Mesenchymal stem cell (in vitro differentiated cells and primary cell): Measurements from ENCODE around the gene METTL15.

ENCODE experiments used
- DNase-seq: peaks from one replicate; pipeline ENCODE4 v3.0.0-alpha.2; 2013
- H2AFZ ChIP-seq: one replicate; pipeline ENCODE4 v1.6.1; 2013; ENCODE audit warnings: low read depth, mild to moderate bottlenecking, control low read depth, inconsistent platforms, low read length, moderate library complexity
- H2AK5ac ChIP-seq: 2 replicates; pipeline ENCODE4 v1.6.1; 2013; ENCODE audit warnings: low read length, moderate library complexity, mild to moderate bottlenecking, inconsistent platforms; ENCODE audit not compliant: severe bottlenecking
- H2BK120ac ChIP-seq: one replicate; pipeline ENCODE4 v1.6.1; 2013; ENCODE audit warnings: low read depth, mild to moderate bottlenecking, inconsistent platforms, low read length, moderate library complexity
- H2BK12ac ChIP-seq, 2 experiments: one replicate each; pipeline ENCODE4 v1.6.1; 2013; ENCODE audit warnings: inconsistent platforms in 2 of 2, low read length in 2 of 2, mild to moderate bottlenecking in 2 of 2, moderate library complexity in 2 of 2, control low read depth in 1 of 2
- H2BK15ac ChIP-seq: one replicate; pipeline ENCODE4 v1.6.1; 2013; ENCODE audit warnings: mild to moderate bottlenecking, low read depth, inconsistent platforms; ENCODE audit not compliant: poor library complexity, severe bottlenecking
- H2BK5ac ChIP-seq: 2 replicates; pipeline ENCODE4 v1.6.1; 2013; ENCODE audit warnings: low read depth, mild to moderate bottlenecking, low read length, control low read depth, inconsistent platforms; ENCODE audit not compliant: poor library complexity, severe bottlenecking
- H3K14ac ChIP-seq, 2 experiments: one replicate each; pipeline ENCODE4 v1.6.1; 2013; ENCODE audit warnings: inconsistent platforms in 2 of 2, low read length in 2 of 2, control low read depth in 1 of 2, mild to moderate bottlenecking in 1 of 2, moderate library complexity in 1 of 2
- H3K18ac ChIP-seq, 2 experiments: one replicate each; pipeline ENCODE4 v1.6.1; 2013; ENCODE audit warnings: inconsistent platforms in 2 of 2, low read length in 2 of 2, control low read depth in 1 of 2, low read depth in 1 of 2, mild to moderate bottlenecking in 1 of 2
- H3K23ac ChIP-seq, 2 experiments: one replicate each; pipeline ENCODE4 v1.6.1; 2013; ENCODE audit warnings: inconsistent platforms in 2 of 2, low read length in 2 of 2, mild to moderate bottlenecking in 2 of 2, moderate library complexity in 2 of 2, control low read depth in 1 of 2
- H3K27ac ChIP-seq: 2 replicates; pipeline ENCODE4 v1.5.1; 2013; ENCODE audit warnings: mild to moderate bottlenecking, moderate library complexity, low read length, control low read depth, inconsistent platforms; ENCODE audit not compliant: poor library complexity, severe bottlenecking
- H3K27me3 ChIP-seq, 2 experiments: 2 replicates each; pipeline versions ENCODE4 v1.6.1 to v1.7.0; 2013; ENCODE audit warnings: low read length in 2 of 2, mild to moderate bottlenecking in 2 of 2, moderate library complexity in 2 of 2, control low read depth in 1 of 2, inconsistent platforms in 1 of 2; ENCODE audit not compliant: control insufficient read depth in 1 of 2, insufficient read depth in 1 of 2
- H3K36me3 ChIP-seq, 2 experiments: 2 replicates each; pipeline versions ENCODE4 v1.6.1 to v1.7.0; 2013; ENCODE audit warnings: low read length in 2 of 2, control low read depth in 1 of 2, inconsistent platforms in 1 of 2, low read depth in 1 of 2, mild to moderate bottlenecking in 1 of 2; ENCODE audit not compliant: insufficient read depth in 2 of 2, control insufficient read depth in 1 of 2
- H3K4ac ChIP-seq, 2 experiments: one replicate each; pipeline ENCODE4 v1.6.1; 2013; ENCODE audit warnings: inconsistent platforms in 2 of 2, low read length in 2 of 2, mild to moderate bottlenecking in 2 of 2, moderate library complexity in 2 of 2, control low read depth in 1 of 2, low read depth in 1 of 2
- H3K4me1 ChIP-seq: 2 replicates; pipeline ENCODE4 v1.6.1; 2013; ENCODE audit warnings: low read depth, low read length, control low read depth; ENCODE audit not compliant: control insufficient read depth, insufficient read depth
- H3K4me2 ChIP-seq: 2 replicates; pipeline ENCODE4 v1.6.1; 2013; ENCODE audit warnings: low read length, mild to moderate bottlenecking, inconsistent platforms; ENCODE audit not compliant: poor library complexity, severe bottlenecking
- H3K4me3 ChIP-seq, 2 experiments: 2 replicates each; pipeline versions ENCODE4 v1.5.1 to v1.7.0; 2013; ENCODE audit warnings: low read length in 2 of 2, mild to moderate bottlenecking in 2 of 2, control low read depth in 1 of 2, low read depth in 1 of 2; ENCODE audit not compliant: insufficient read depth in 1 of 2
- H3K79me1 ChIP-seq: replicated peaks from 2 replicates; pipeline ENCODE4 v1.6.1; 2013; ENCODE audit warnings: mild to moderate bottlenecking, control low read depth, low read length, inconsistent platforms; ENCODE audit not compliant: poor library complexity, severe bottlenecking
- H3K9ac ChIP-seq: 2 replicates; pipeline ENCODE4 v1.7.0; 2013; ENCODE audit warnings: mild to moderate bottlenecking, low read length, moderate library complexity
- H3K9me3 ChIP-seq: 2 replicates; pipeline ENCODE4 v1.7.0; 2013; ENCODE audit warnings: mild to moderate bottlenecking, low read length; ENCODE audit not compliant: control insufficient read depth
- H4K8ac ChIP-seq: one replicate; pipeline ENCODE4 v1.6.1; 2013; ENCODE audit warnings: inconsistent platforms, mild to moderate bottlenecking, low read length, moderate library complexity
- H4K91ac ChIP-seq: one replicate; pipeline ENCODE4 v1.6.1; 2013; ENCODE audit warnings: mild to moderate bottlenecking, low read length, inconsistent platforms
- WGBS: methylation state at CpG from one replicate; pipeline ENCODE4 v1.1.7; 2013; ENCODE audit warnings: mixed read lengths; 5-methylcytosine and 5-hydroxymethylcytosine counted together

The METTL15 gene

GRCh38 chr11:28104984-28105383 is 3.2 kb upstream of the METTL15 start:
- 94% methylated on average over 2 of the region's 2 CpGs for WGBS
- peaks cover 4% of the 10 kb centered on the region for H3K79me1 ChIP-seq
- H3K9me3 ChIP-seq = no peaks in the 10 kb centered on the region
- H3K9ac ChIP-seq = no peak overlapping the region
- H2BK5ac ChIP-seq = no peak overlapping the region
- no peaks in the 10 kb centered on the region for H3K36me3 ChIP-seq
- no peak overlapping the region for H3K18ac ChIP-seq
- H3K4ac ChIP-seq = no peak overlapping the region
- no peaks in the 10 kb centered on the region for H3K27me3 ChIP-seq
- no peak overlapping the region for H4K8ac ChIP-seq
- no peak overlapping the region for H2BK15ac ChIP-seq
- no peak overlapping the region for H3K27ac ChIP-seq
- H2BK120ac ChIP-seq = no peak overlapping the region
- H3K14ac ChIP-seq = no peak overlapping the region
- H2AK5ac ChIP-seq = no peak overlapping the region
- H3K23ac ChIP-seq = no peak overlapping the region
- H3K4me3 ChIP-seq = no peak overlapping the region
- H2AFZ ChIP-seq = no peak overlapping the region
- H2BK12ac ChIP-seq = no peak overlapping the region
- H3K4me1 ChIP-seq = peaks cover 3% of the 10 kb centered on the region
- no peak overlapping the region for H3K4me2 ChIP-seq
- DNase-seq = peak; percentile 54
- no peak overlapping the region for H4K91ac ChIP-seq

DNA sequence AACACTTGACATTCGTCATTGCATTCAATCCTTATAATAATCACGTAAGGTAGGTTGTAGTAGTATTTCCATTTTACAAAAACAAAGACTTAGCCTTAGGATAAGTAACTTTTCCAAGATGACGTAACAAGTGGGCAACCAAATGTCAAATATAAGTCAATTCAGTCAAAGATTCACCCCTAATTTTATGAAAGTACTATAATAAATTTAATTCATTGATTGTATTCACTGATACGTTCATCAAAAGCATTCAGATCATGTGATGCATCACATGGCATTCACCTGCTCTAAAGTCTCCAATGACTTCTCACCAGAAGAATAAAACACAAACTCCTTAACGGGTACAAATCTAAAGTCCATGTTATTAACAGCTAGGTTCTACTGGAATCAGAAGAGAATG is 2.3 kb upstream of the METTL15 start:
- Histone ChIP-seq H2BK120ac (no peak overlapping the region), H3K9me3 (no peaks in the 10 kb centered on the region)
- 85% methylated on average over 2 of the region's 5 CpGs for whole genome bisulfite sequencing

DNA sequence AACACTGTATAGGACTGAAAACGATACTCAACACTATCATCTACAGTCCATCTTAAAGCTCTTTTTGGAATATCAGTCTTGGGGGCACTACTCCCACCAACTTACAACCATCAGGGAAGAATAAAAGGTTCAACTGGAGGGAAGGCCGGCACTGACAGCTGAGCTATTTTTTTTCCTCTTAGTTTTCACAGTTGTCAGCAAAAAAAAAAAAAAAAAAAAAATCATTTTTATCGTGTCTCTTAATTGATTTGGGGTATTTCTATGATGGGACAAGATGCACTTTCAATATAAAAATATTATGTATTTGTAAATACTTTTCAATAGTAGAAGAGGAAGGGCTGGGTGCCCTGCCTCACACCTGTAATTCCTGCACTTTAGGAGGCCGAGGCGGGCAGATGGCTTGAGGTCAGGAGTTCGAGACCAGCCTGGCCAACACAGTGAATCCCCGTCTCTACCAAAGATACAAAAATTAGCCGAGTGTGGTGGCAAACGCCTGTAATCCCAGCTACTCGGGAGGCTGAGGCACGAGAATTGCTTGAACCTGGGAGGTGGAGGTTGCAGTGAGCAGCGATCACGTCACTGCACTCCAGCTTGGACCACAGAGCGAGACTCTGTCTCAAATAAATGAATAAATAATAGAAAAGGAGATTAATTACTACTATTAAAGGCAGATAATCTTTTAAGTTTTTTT is 1.7 kb upstream of the METTL15 start:
- H3K4me1 ChIP-seq = peaks cover 3% of the 10 kb centered on the region
- H3K14ac ChIP-seq = no peak overlapping the region
- H3K4me2 ChIP-seq = peak overlapping the region; percentile 28
- peak overlapping the region; percentile 99 for H3K9ac ChIP-seq
- no peak overlapping the region for H2BK15ac ChIP-seq
- H4K91ac ChIP-seq = no peak overlapping the region
- no peak overlapping the region for H4K8ac ChIP-seq
- 88% methylated on average over 9 of the region's 14 CpGs for WGBS
- H2BK12ac ChIP-seq = peak overlapping the region in 1 of 2 experiments; percentile 89
- H3K27me3 ChIP-seq = no peaks in the 10 kb centered on the region
- no peak overlapping the region for H3K27ac ChIP-seq
- H2AK5ac ChIP-seq = no peak overlapping the region
- no peak overlapping the region for H2BK5ac ChIP-seq
- peak; percentile 17 for DNase-seq
- H3K23ac ChIP-seq = no peak overlapping the region
- no peak overlapping the region for H2BK120ac ChIP-seq
- no peak overlapping the region for H3K18ac ChIP-seq
- no peaks in the 10 kb centered on the region for H3K36me3 ChIP-seq
- no peak overlapping the region for H2AFZ ChIP-seq
- H3K9me3 ChIP-seq = no peaks in the 10 kb centered on the region
- H3K4me3 ChIP-seq = peak overlapping the region in 1 of 2 experiments; percentile 89
- peak overlapping the region in 1 of 2 experiments; percentile 51 for H3K4ac ChIP-seq
- peaks cover 3% of the 10 kb centered on the region for H3K79me1 ChIP-seq

More for the DNA sequence above, 2.3 kb upstream of the METTL15 start:
- H3K27me3 ChIP-seq = no peaks in the 10 kb centered on the region
- H3K9ac ChIP-seq = peak overlapping the region; percentile 36
- no peak overlapping the region for H3K14ac ChIP-seq
- DNase-seq = peak; percentile 22
- peaks cover 3% of the 10 kb centered on the region for H3K4me1 ChIP-seq
- no peak overlapping the region for H2BK15ac ChIP-seq
- H4K91ac ChIP-seq = no peak overlapping the region
- H3K18ac ChIP-seq = no peak overlapping the region
- no peak overlapping the region for H2AK5ac ChIP-seq
- H3K4ac ChIP-seq = no peak overlapping the region
- H2BK5ac ChIP-seq = no peak overlapping the region
- H3K4me3 ChIP-seq = peak overlapping the region in 1 of 2 experiments; percentile 16
- H3K4me2 ChIP-seq = no peak overlapping the region
- H3K23ac ChIP-seq = no peak overlapping the region
- no peak overlapping the region for H4K8ac ChIP-seq
- no peak overlapping the region for H2AFZ ChIP-seq
- no peak overlapping the region for H2BK12ac ChIP-seq
- no peak overlapping the region for H3K27ac ChIP-seq
- H3K36me3 ChIP-seq = no peaks in the 10 kb centered on the region
- H3K79me1 ChIP-seq = peaks cover 2% of the 10 kb centered on the region

- H2BK120ac ChIP-seq = no peak overlapping the region
- peaks cover 3% of the 10 kb centered on the region for H3K4me1 ChIP-seq
- H2AK5ac ChIP-seq = no peak overlapping the region
- no peaks in the 10 kb centered on the region for H3K36me3 ChIP-seq
- H3K14ac ChIP-seq = no peak overlapping the region
- peaks cover 3% of the 10 kb centered on the region for H3K79me1 ChIP-seq
- H4K91ac ChIP-seq = no peak overlapping the region
- H3K27me3 ChIP-seq = no peaks in the 10 kb centered on the region
- DNase-seq = peak; percentile 63
- no peak overlapping the region for H2BK12ac ChIP-seq
- no peak overlapping the region for H2BK15ac ChIP-seq
- H2BK5ac ChIP-seq = no peak overlapping the region
- no peak overlapping the region for H4K8ac ChIP-seq
- H3K27ac ChIP-seq = peak overlapping the region; percentile 86
- H3K4me2 ChIP-seq = peak overlapping the region; percentile 64
- H3K4ac ChIP-seq = no peak overlapping the region
- no peaks in the 10 kb centered on the region for H3K9me3 ChIP-seq
- 2% methylated on average over 10 of the region's 11 CpGs for WGBS
- H3K23ac ChIP-seq = no peak overlapping the region
- H3K4me3 ChIP-seq = peak overlapping the region; percentile 53 to 89
- H3K18ac ChIP-seq = no peak overlapping the region
- no peak overlapping the region for H2AFZ ChIP-seq
- peak overlapping the region; percentile 99 for H3K9ac ChIP-seq
These were observed 918 bp upstream of the METTL15 start for GRCh38 chr11:28107191-28107749.
